CD14-positive monocyte (primary cell): ENCODE data around the gene ZNF827. TPM values are rescaled to one million over a fixed set of nuclear protein-coding genes. Genes with fewer than 3 reads are reported as not detected.

Source experiments
- DNase-seq, 3 donors: peaks; one replicate each; pipeline ENCODE4 v3.0.0-alpha.2; 2011 to 2022
- H2AFZ ChIP-seq: 2 replicates; pipeline ENCODE4 v1.6.0; 2012; ENCODE audit warnings: mild to moderate bottlenecking, low read depth, low read length, inconsistent platforms; ENCODE audit not compliant: insufficient read depth, poor library complexity, severe bottlenecking
- H3K27ac ChIP-seq, 2 donors: 1 replicate in 1 of 2; 2 replicates in 1 of 2; pipeline ENCODE4 v1.5.1; 2012 to 2013; ENCODE audit warnings: low read length in 2 of 2, control low read depth in 1 of 2, inconsistent platforms in 1 of 2, low read depth in 1 of 2, mild to moderate bottlenecking in 1 of 2
- H3K27me3 ChIP-seq, 2 donors: one replicate each; pipeline versions ENCODE4 v1.6.0 to v1.6.1; 2011 to 2013; ENCODE audit warnings: low read length in 2 of 2; ENCODE audit not compliant: control insufficient read depth in 2 of 2, insufficient read depth in 2 of 2
- H3K36me3 ChIP-seq, 2 donors: replicated peaks in 1 of 2; 1 replicate in 1 of 2; 2 replicates in 1 of 2; pipeline versions ENCODE4 v1.5.1 to v1.6.1; 2012 to 2013; ENCODE audit warnings: low read length in 2 of 2, control low read depth in 1 of 2, inconsistent platforms in 1 of 2, mild to moderate bottlenecking in 1 of 2; ENCODE audit not compliant: insufficient read depth in 2 of 2, control insufficient read depth in 1 of 2
- H3K4me1 ChIP-seq, 2 donors: 1 replicate in 1 of 2; 2 replicates in 1 of 2; pipeline versions ENCODE4 v1.5.1 to v1.6.1; 2012 to 2013; ENCODE audit warnings: low read length in 2 of 2, control low read depth in 1 of 2, inconsistent platforms in 1 of 2, mild to moderate bottlenecking in 1 of 2, moderate library complexity in 1 of 2; ENCODE audit not compliant: insufficient read depth in 2 of 2, control insufficient read depth in 1 of 2
- H3K4me2 ChIP-seq: replicated peaks from 2 replicates; pipeline ENCODE3; 2012; ENCODE audit warnings: low read length, moderate library complexity, mild to moderate bottlenecking; ENCODE audit not compliant: poor library complexity, severe bottlenecking; ENCODE audit errors: extremely low read depth
- H3K4me3 ChIP-seq, 3 experiments: fragments of 200-600 bp in 1 of 3; sonication (generic) in 1 of 3; replicated peaks in 1 of 3; 1 replicate in 2 of 3; 2 replicates in 1 of 3; pipeline ENCODE4 v1.5.1; 2011 to 2013; ENCODE audit warnings: low read length in 3 of 3, mild to moderate bottlenecking in 3 of 3, control low read depth in 2 of 3, low read depth in 2 of 3, inconsistent platforms in 1 of 3, moderate library complexity in 1 of 3
- H3K79me2 ChIP-seq: 2 replicates; pipeline ENCODE4 v1.6.0; 2012; ENCODE audit warnings: mild to moderate bottlenecking, control low read depth, inconsistent platforms, low read length, moderate library complexity; ENCODE audit not compliant: insufficient read depth
- H3K9ac ChIP-seq: 2 replicates; pipeline ENCODE4 v1.6.0; 2017; ENCODE audit warnings: low read length, mild to moderate bottlenecking; ENCODE audit not compliant: insufficient read depth, poor library complexity, severe bottlenecking
- H3K9me3 ChIP-seq, 2 donors: replicated peaks in 1 of 2; 1 replicate in 1 of 2; 2 replicates in 1 of 2; pipeline versions ENCODE4 v1.5.1 to v1.6.1; 2012 to 2013; ENCODE audit warnings: low read length in 2 of 2, control low read depth in 1 of 2; ENCODE audit not compliant: control insufficient read depth in 1 of 2, insufficient read depth in 1 of 2
- H4K20me1 ChIP-seq: 2 replicates; pipeline ENCODE4 v1.6.0; 2012; ENCODE audit warnings: mild to moderate bottlenecking, low read length, control low read depth, moderate library complexity; ENCODE audit not compliant: insufficient read depth
- H3K27ac Mint-ChIP-seq, 7 donors: one replicate each; pipeline ENCODE4 v1.8.0; 2020; ENCODE audit warnings: mild to moderate bottlenecking in 7 of 7, mixed read lengths in 7 of 7, moderate library complexity in 6 of 7, inconsistent platforms in 2 of 7
- H3K27me3 Mint-ChIP-seq, 3 donors: one replicate each; pipeline ENCODE4 v1.8.0; 2021 to 2022; ENCODE audit warnings: low read depth in 3 of 3, mild to moderate bottlenecking in 3 of 3, mixed read lengths in 3 of 3, moderate library complexity in 3 of 3, inconsistent platforms in 1 of 3
- H3K36me3 Mint-ChIP-seq, 2 donors: one replicate each; pipeline ENCODE4 v1.8.0; 2020; ENCODE audit warnings: mixed read lengths in 2 of 2, inconsistent platforms in 1 of 2, mild to moderate bottlenecking in 1 of 2
- H3K4me1 Mint-ChIP-seq: one replicate; pipeline ENCODE4 v1.8.0; 2020; ENCODE audit warnings: mild to moderate bottlenecking, mixed read lengths
- H3K4me3 Mint-ChIP-seq, 2 donors: one replicate each; pipeline ENCODE4 v1.8.0; 2020; ENCODE audit warnings: mild to moderate bottlenecking in 2 of 2, mixed read lengths in 2 of 2, moderate library complexity in 1 of 2
- H3K9me3 Mint-ChIP-seq, 7 donors: one replicate each; pipeline ENCODE4 v1.8.0; 2020 to 2022; ENCODE audit warnings: mixed read lengths in 7 of 7, mild to moderate bottlenecking in 6 of 7, moderate library complexity in 6 of 7, inconsistent platforms in 2 of 7
- CTCF ChIP-seq: fragments of 200-600 bp; IDR thresholded peaks from one replicate; pipeline ENCODE4 v1.8.0; 2022; ENCODE audit warnings: antibody characterized with exemption, mild to moderate bottlenecking
- WGBS: methylation state at CpG from one replicate; pipeline ENCODE4 v1.1.5; 2013; ENCODE audit warnings: missing lambda C conversion rate; ENCODE audit not compliant: insufficient coverage; 5-methylcytosine and 5-hydroxymethylcytosine counted together
- intact Hi-C, 2 donors: fragments of 100-400 bp; cut with micrococcal nuclease; formaldehyde crosslinking; loops; one replicate each; pipeline versions ENCODE4 v1.15.0 to v1.15.1; 2023
- polyA plus RNA-seq, 3 donors: library from polyadenylated mRNA; depleted of rRNA in 1 of 3; unstranded in 2 of 3; stranded (reverse) in 1 of 3; fragments of 300-500 nt in 2 of 3; fragments of >200 nt in 1 of 3; fragmentation: Illumina TruSeq in 2 of 3; gene quantifications; 1 replicate in 2 of 3; 2 replicates in 1 of 3; pipeline ENCODE4 v1.2.3, GENCODE V29; 2012 to 2021

ZNF827 gene
- polyA plus RNA-seq, 3 donors, result 0.04 TPM; not detected in 2

- H3K4me3 Mint-ChIP-seq, result no peak overlapping the region
- H3K9me3 ChIP-seq, result no peaks in the 10 kb centered on the region
- no peak overlapping the region for H3K27ac Mint-ChIP-seq
- no peak overlapping the region for H3K4me3 ChIP-seq
- no peaks in the 10 kb centered on the region for H3K36me3 ChIP-seq
- no peak overlapping the region for H2AFZ ChIP-seq
- H3K9ac ChIP-seq, result no peak overlapping the region
- no peaks in the 10 kb centered on the region for H3K79me2 ChIP-seq
- no peak overlapping the region for H3K4me2 ChIP-seq
- no peaks in the 10 kb centered on the region for H3K27me3 ChIP-seq
- no peaks in the 10 kb centered on the region for H3K36me3 Mint-ChIP-seq
- TF ChIP-seq CTCF, result no peak
- H3K4me1 Mint-ChIP-seq, result peaks cover 34% of the 10 kb centered on the region
- H3K27ac ChIP-seq, result no peak overlapping the region
- H3K4me1 ChIP-seq, result peaks cover 30 to 34% of the 10 kb centered on the region in 2 donors
- H4K20me1 ChIP-seq, result no peaks in the 10 kb centered on the region
- peaks cover 0 to 2% (median 0%) of the 10 kb centered on the region in 7 donors for H3K9me3 Mint-ChIP-seq
- no peak for DNase-seq
- peaks cover 0 to 4% (median 0%) of the 10 kb centered on the region in 3 donors for H3K27me3 Mint-ChIP-seq
- 100% methylated on average over 1 of the region's 2 CpGs for WGBS
- intact Hi-C loops, result no loop called here
Measured at GRCh38 chr4:145791988-145792387, 146.6 kb downstream of the ZNF827 start.

GRCh38 chr4:145788755-145789154, 149.9 kb downstream of the ZNF827 start:
- no peak for DNase-seq
- WGBS, result no CpG with 5 or more reads among the region's 2 CpGs
- H3K36me3 Mint-ChIP-seq, result no peaks in the 10 kb centered on the region
- no peak overlapping the region for H3K4me3 Mint-ChIP-seq
- H3K27me3 Mint-ChIP-seq, result no peaks in the 10 kb centered on the region
- intact Hi-C loops, result no loop called here
- H2AFZ ChIP-seq, result no peak overlapping the region
- peaks cover 17 to 19% of the 10 kb centered on the region in 2 donors for H3K4me1 ChIP-seq
- no peak overlapping the region for H3K9ac ChIP-seq
- H3K27ac Mint-ChIP-seq, result no peak overlapping the region
- peaks cover 27% of the 10 kb centered on the region for H3K4me1 Mint-ChIP-seq
- H4K20me1 ChIP-seq, result no peaks in the 10 kb centered on the region
- H3K9me3 ChIP-seq, result peaks cover 0 to 3% of the 10 kb centered on the region in 2 donors
- no peak overlapping the region for H3K27ac ChIP-seq
- H3K79me2 ChIP-seq, result no peaks in the 10 kb centered on the region
- peaks cover 0 to 4% (median 3%) of the 10 kb centered on the region in 7 donors for H3K9me3 Mint-ChIP-seq
- no peak overlapping the region for H3K4me2 ChIP-seq
- TF ChIP-seq CTCF, result no peak
- no peak overlapping the region for H3K4me3 ChIP-seq
- no peaks in the 10 kb centered on the region for H3K27me3 ChIP-seq
- no peaks in the 10 kb centered on the region for H3K36me3 ChIP-seq
